ENCODE data around the gene CNGB1. TPM values are rescaled to one million over a fixed set of nuclear protein-coding genes. Genes with fewer than 3 reads are reported as not detected.

Gene CNGB1
- polyA plus RNA-seq, 1 of the 3 experiments (the other 2 are of a cell fraction) = 0.05 TPM

DNA sequence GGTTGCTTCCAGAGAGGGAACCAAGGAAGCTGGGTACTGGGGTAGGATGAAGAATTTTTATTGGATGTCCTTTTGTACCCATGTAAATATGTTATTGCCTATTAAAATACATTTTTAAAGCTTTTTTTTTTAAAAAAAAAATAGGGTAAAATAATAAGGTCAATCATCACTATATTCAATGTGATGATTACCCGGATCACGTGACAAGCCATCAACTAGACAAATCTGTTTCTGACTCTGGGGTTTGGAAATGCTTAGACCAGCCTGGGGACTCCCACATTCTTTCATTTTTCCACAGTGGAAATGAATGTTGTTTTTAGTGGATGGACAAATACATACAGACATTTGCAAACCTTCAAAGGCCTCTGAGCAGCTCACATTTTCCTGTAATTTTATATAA lies 88.7 kb downstream of the CNGB1 start (continued):
- TF ChIP-seq, protein P1, sequence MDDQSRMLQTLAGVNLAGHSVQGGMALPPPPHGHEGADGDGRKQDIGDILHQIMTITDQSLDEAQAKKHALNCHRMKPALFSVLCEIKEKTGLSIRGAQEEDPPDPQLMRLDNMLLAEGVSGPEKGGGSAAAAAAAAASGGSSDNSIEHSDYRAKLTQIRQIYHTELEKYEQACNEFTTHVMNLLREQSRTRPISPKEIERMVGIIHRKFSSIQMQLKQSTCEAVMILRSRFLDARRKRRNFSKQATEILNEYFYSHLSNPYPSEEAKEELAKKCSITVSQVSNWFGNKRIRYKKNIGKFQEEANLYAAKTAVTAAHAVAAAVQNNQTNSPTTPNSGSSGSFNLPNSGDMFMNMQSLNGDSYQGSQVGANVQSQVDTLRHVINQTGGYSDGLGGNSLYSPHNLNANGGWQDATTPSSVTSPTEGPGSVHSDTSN (IDR thresholded peaks at IDR 0.05) = no peak
- no peak for TF ChIP-seq RAD21 (IDR thresholded peaks at IDR 0.05; ENCODE audit: low read length)
- no peak for TF ChIP-seq TCF12 (IDR thresholded peaks at IDR 0.05)

DNA sequence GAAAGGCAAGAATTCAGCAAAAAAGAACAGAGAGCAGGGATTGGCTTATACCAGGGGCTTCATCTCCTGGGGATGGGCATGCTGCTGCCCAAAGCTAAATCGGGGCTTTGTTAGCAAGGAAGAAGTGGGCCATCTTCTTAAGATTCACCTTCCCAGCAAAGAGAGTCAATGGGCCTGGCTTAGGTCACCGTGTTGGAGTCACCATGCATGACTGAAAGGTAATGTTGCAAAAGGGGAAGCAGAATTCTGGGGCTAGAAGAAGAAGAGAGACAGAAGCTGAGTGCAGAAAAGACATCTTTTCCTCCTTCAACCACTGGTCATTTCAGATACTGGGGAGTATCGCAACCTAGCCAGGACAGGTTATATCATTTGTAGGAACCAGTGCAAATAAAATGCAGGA lies 92.3 kb downstream of the CNGB1 start:
- Histone ChIP-seq H3K36me3 (replicated peaks in 1 of 2; ENCODE audit: control insufficient read depth in 1 of 2, insufficient read depth in 2 of 2, low read length in 1 of 2) (no peaks in the 10 kb centered on the region), H3K27me3 (ENCODE audit: insufficient read depth) (no peaks in the 10 kb centered on the region; the same call in 1 of the 2 replicates), H3K27ac (ENCODE audit: low read depth in 2 of 2, low read length in 1 of 2) (no peak overlapping the region), H2AFZ (ENCODE audit: low read depth) (no peak overlapping the region), H3K4me1 (ENCODE audit: control insufficient read depth in 1 of 2, insufficient read depth in 2 of 2, low read depth in 1 of 2, low read length in 1 of 2) (peaks cover 0 to 8% of the 10 kb centered on the region in 2 experiments; a peak in 2 of 4 replicates), H3K9me2 (no peaks in the 10 kb centered on the region), H3K9ac (no peak overlapping the region), H3K9me3 (no peaks in the 10 kb centered on the region), H3K4me2 (no peak overlapping the region), H4K20me1 (ENCODE audit: insufficient read depth) (no peaks in the 10 kb centered on the region), H3K4me3 (ENCODE audit: low read depth in 2 of 2, low read length in 1 of 2) (no peak overlapping the region), H3K79me2 (ENCODE audit: insufficient read depth) (no peaks in the 10 kb centered on the region), H3F3A (replicated peaks; ENCODE audit: insufficient read depth) (no peaks in the 10 kb centered on the region)
- TF ChIP-seq NFIC (IDR thresholded peaks at IDR 0.05; ENCODE audit: borderline replicate concordance) (no peak), RCOR1 (IDR thresholded peaks at IDR 0.05; ENCODE audit: low read length) (no peak), EP300 (IDR thresholded peaks at IDR 0.05; ENCODE audit: borderline replicate concordance in 1 of 2, low read depth in 1 of 2, low read length in 1 of 2) (no peak), RAD21 (IDR thresholded peaks at IDR 0.05; ENCODE audit: low read length) (no peak)
- TF ChIP-seq, protein P2, sequence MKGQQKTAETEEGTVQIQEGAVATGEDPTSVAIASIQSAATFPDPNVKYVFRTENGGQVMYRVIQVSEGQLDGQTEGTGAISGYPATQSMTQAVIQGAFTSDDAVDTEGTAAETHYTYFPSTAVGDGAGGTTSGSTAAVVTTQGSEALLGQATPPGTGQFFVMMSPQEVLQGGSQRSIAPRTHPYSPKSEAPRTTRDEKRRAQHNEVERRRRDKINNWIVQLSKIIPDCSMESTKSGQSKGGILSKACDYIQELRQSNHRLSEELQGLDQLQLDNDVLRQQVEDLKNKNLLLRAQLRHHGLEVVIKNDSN (IDR thresholded peaks at IDR 0.05; ENCODE audit: borderline replicate concordance, low read depth) = no peak
- TF ChIP-seq, protein P3, sequence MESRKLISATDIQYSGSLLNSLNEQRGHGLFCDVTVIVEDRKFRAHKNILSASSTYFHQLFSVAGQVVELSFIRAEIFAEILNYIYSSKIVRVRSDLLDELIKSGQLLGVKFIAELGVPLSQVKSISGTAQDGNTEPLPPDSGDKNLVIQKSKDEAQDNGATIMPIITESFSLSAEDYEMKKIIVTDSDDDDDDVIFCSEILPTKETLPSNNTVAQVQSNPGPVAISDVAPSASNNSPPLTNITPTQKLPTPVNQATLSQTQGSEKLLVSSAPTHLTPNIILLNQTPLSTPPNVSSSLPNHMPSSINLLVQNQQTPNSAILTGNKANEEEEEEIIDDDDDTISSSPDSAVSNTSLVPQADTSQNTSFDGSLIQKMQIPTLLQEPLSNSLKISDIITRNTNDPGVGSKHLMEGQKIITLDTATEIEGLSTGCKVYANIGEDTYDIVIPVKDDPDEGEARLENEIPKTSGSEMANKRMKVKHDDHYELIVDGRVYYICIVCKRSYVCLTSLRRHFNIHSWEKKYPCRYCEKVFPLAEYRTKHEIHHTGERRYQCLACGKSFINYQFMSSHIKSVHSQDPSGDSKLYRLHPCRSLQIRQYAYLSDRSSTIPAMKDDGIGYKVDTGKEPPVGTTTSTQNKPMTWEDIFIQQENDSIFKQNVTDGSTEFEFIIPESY (IDR thresholded peaks at IDR 0.05; ENCODE audit: borderline replicate concordance, low read depth) = no peak
- 60% methylated on average over 3 of the region's 3 CpGs for WGBS (ENCODE audit: low lambda C conversion rate)
- POLR2A ChIA-PET = no interaction called here
- CTCF ChIA-PET = interaction anchor here (1.2 to 2.0 kb wide), 4 partner anchors 15 to 122 kb away, joined by 3 to 7 read pairs (median 5); partner anchors contain the start of gene ZNF319
- DNase-seq = no peak

DNA sequence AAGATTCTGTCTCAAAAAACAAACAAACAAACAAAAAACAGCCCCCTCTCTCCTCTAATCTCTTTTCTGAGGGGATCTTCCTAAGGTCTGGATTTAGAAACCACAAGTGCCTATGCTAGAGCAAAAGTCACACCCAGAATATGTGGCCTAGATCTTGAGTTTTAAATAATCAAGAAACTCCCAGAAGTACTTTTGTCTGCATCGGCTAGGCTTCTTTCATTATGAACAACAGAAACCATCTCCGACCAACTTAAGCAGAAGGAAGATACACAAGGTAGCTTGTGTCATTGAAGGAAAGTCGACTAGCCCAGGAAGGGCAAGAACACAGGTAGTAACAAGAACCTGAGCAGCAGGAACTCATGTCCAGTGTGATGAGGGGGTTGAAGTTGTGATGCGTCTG lies 94.7 kb downstream of the CNGB1 start:
- no peaks in the 10 kb centered on the region for H4K20me1 ChIP-seq (ENCODE audit: insufficient read depth)
- no peaks in the 10 kb centered on the region; the same call in 1 of the 2 replicates for H3K27me3 ChIP-seq (ENCODE audit: insufficient read depth)
- CTCF ChIA-PET = interaction anchor here (0.6 kb wide), 1 partner anchor 196 kb away, joined by 3 read pairs; no protein-coding TSS in a partner anchor
- no peak overlapping the region for H3K27ac ChIP-seq (ENCODE audit: low read depth in 2 of 2, low read length in 1 of 2)
- DNase-seq = no peak
- H3K4me1 ChIP-seq (ENCODE audit: control insufficient read depth in 1 of 2, insufficient read depth in 2 of 2, low read depth in 1 of 2, low read length in 1 of 2) = peaks cover 0 to 4% of the 10 kb centered on the region in 2 experiments; a peak in 2 of 4 replicates
- H3K36me3 ChIP-seq (replicated peaks in 1 of 2; ENCODE audit: control insufficient read depth in 1 of 2, insufficient read depth in 2 of 2, low read length in 1 of 2) = no peaks in the 10 kb centered on the region
- WGBS (ENCODE audit: low lambda C conversion rate) = 66% methylated on average over 4 of the region's 4 CpGs
- H3K9me2 ChIP-seq = no peaks in the 10 kb centered on the region
- H3K9ac ChIP-seq = no peak overlapping the region
- TF ChIP-seq SIN3A (IDR thresholded peaks at IDR 0.05; ENCODE audit: borderline replicate concordance, low read depth, low read length) (no peak), FOSL2 (IDR thresholded peaks at IDR 0.05; ENCODE audit: borderline replicate concordance, low read depth) (no peak)
- TF ChIP-seq, protein P2 (IDR thresholded peaks at IDR 0.05; ENCODE audit: borderline replicate concordance, low read depth) = no peak
- TF ChIP-seq, protein P4, sequence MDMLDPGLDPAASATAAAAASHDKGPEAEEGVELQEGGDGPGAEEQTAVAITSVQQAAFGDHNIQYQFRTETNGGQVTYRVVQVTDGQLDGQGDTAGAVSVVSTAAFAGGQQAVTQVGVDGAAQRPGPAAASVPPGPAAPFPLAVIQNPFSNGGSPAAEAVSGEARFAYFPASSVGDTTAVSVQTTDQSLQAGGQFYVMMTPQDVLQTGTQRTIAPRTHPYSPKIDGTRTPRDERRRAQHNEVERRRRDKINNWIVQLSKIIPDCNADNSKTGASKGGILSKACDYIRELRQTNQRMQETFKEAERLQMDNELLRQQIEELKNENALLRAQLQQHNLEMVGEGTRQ (IDR thresholded peaks at IDR 0.05; ENCODE audit: borderline replicate concordance, low read depth, low read length) = no peak
- no peaks in the 10 kb centered on the region for H3K9me3 ChIP-seq
- POLR2A ChIA-PET = no interaction called here
- H3F3A ChIP-seq (replicated peaks; ENCODE audit: insufficient read depth) = peaks cover 11% of the 10 kb centered on the region
- no peak overlapping the region for H3K4me2 ChIP-seq
- no peaks in the 10 kb centered on the region for H3K79me2 ChIP-seq (ENCODE audit: insufficient read depth)
- no peak overlapping the region for H2AFZ ChIP-seq (ENCODE audit: low read depth)
- no peak overlapping the region for H3K4me3 ChIP-seq (ENCODE audit: low read depth in 2 of 2, low read length in 1 of 2)

All from SK-N-SH (cell line).